Upper lobe of left lung (tissue), 4 donors: ENCODE measurements around the gene ADCY7.

ENCODE experiments used
- POLR2A ChIP-seq, 4 donors: fragments of 450-650 bp; IDR thresholded peaks; one replicate each; pipeline ENCODE4 v1.5.1; 2016 to 2017; ENCODE audit warnings: antibody characterized with exemption in 4 of 4, mild to moderate bottlenecking in 2 of 4
- POLR2AphosphoS5 ChIP-seq, 2 donors: sonication (generic); formaldehyde crosslinking; IDR thresholded peaks; one replicate each; pipeline ENCODE4 v1.5.1; 2017; ENCODE audit warnings: antibody characterized with exemption in 2 of 2
- TF ChIP-seq, protein P1 (sequence below), 6 experiments: fragments of 450-650 bp in 4 of 6; fragments of 200-600 bp in 2 of 6; sonication (generic) in 2 of 6; IDR thresholded peaks; one replicate each; pipeline ENCODE4 v1.5.1; 2016 to 2019; ENCODE audit warnings: antibody characterized with exemption in 6 of 6

- TF ChIP-seq POLR2A (IDR thresholded peaks at IDR 0.05) = no peak
- TF ChIP-seq, protein P1, sequence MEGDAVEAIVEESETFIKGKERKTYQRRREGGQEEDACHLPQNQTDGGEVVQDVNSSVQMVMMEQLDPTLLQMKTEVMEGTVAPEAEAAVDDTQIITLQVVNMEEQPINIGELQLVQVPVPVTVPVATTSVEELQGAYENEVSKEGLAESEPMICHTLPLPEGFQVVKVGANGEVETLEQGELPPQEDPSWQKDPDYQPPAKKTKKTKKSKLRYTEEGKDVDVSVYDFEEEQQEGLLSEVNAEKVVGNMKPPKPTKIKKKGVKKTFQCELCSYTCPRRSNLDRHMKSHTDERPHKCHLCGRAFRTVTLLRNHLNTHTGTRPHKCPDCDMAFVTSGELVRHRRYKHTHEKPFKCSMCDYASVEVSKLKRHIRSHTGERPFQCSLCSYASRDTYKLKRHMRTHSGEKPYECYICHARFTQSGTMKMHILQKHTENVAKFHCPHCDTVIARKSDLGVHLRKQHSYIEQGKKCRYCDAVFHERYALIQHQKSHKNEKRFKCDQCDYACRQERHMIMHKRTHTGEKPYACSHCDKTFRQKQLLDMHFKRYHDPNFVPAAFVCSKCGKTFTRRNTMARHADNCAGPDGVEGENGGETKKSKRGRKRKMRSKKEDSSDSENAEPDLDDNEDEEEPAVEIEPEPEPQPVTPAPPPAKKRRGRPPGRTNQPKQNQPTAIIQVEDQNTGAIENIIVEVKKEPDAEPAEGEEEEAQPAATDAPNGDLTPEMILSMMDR (IDR thresholded peaks at IDR 0.05) = no peak
- no peak for TF ChIP-seq POLR2AphosphoS5 (IDR thresholded peaks at IDR 0.05)
Measured at GRCh38 chr16:50267151-50267631, 840 bp downstream of the ADCY7 start.
